Heart left ventricle (tissue), 13 donors: ENCODE data around the gene TOPORS.
"Not testable (repeated sequence)": the region's sequence is repeated elsewhere in the genome, so short reads cannot be mapped to it uniquely, and the experiment has no call there.

ENCODE experiments used
- CTCF ChIP-seq, 12 donors: fragments of 200-600 bp; sonication (generic) in 4 of 12; IDR thresholded peaks; one replicate each; pipeline versions ENCODE4 v1.5.0 to v1.8.0; 2018 to 2022; ENCODE audit warnings: antibody characterized with exemption in 12 of 12, mild to moderate bottlenecking in 5 of 12
- POLR2A ChIP-seq, 2 donors: fragments of 450-650 bp; IDR thresholded peaks; one replicate each; pipeline ENCODE4 v1.6.1; 2017; ENCODE audit warnings: antibody characterized with exemption in 2 of 2, mild to moderate bottlenecking in 2 of 2, moderate library complexity in 2 of 2
- donor health status: ischemic (EF 13 %, LVEDD 7.1; RV severe dilation, severe dysfunction).
- donor health status: DM: no; HTN: yes; CAD: no.
- donor health status: DM: no; HTN: no; CAD: no.
- donor health status: ischemic (EF 25% LVEDD 6.9; RV normal size, moderate dysfunction).
- donor health status: ischemic (EF 25% LVEDD 5.7; RV mildly dilated, moderate dysfunction).
- donor health status: ischemic (EF 35%, LVEDD 5.7; RV mildly dilated, moderate dysfunction).
- donor health status: nonischemic (EF 11% LVEDD 7.7; RV severe dilation, severe dysfunction).
- donor health status: DM: yes; HTN: yes; CAD: no.
- donor health status: PGD.
- donor health status: ischemic (EF 29% LVEDD 5.4; RV normal size, mild dysfunction).
- donor health status: nonischemic (EF 23%, LVEDD 6.1; RV moderate dilation, normal function).

GRCh38 chr9:32548213-32548612 lies 4.2 kb downstream of the TOPORS start:
- not testable (repeated sequence) for TF ChIP-seq POLR2A, CTCF (IDR thresholded peaks at IDR 0.05)
